ENCODE data around the gene SHISA2.

DNA sequence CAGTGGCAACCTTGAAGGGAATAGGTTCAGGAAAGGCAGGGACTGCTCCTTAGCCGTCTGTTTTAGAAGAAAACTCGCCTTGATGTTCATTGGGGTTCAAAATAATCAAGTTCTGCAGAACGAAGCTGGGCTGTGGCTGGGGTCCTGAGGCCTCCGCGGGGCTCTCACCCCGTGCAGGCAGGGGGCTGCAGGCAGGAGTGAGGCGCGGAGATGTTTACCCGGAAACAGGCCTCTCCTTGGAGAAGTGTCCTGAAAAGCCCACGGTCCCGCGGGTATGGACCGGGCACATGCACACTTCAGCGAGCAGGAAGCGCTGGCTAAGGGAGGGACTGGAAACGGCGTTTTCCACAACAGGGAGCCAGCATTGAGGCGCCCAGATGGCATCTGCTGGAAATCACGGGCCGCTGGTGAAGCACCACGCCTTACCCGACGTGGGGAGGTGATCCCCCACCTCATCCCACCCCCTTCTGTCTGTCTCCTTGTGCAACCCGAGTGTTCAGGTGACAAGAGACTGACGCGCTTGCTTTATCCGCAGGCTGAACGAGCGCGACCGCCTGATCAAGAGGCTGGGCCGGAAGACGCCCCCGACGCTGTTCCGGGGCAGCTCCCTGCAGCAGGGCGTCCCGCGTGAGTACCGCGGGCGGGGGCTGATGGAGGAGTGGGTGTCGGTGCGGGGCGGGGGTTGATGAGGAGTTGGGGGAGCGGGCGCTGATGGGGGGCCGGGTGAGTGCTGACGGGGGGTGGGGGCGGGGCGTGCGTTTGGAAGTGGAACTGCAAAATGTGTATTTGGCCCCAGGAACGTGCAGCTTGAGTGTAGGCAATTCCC lies 39.6 kb downstream of the SHISA2 start:
- TF ChIP-seq CTCF (conservative IDR thresholded peaks at IDR 0.05) (no peak), EZH2 (IDR thresholded peaks at IDR 0.05; ENCODE audit: low read depth) (no peak)

All from PC-9 (cell line).